Lower lobe of right lung (tissue), 2 donors: ENCODE results near the gene TMBIM6. TPM values are rescaled to one million over a fixed set of nuclear protein-coding genes. Genes with fewer than 3 reads are reported as not detected.
A peak's percentile ranks its signal among the peaks of the same experiment; 100 is the strongest.
"Not testable (repeated sequence)": the region's sequence is repeated elsewhere in the genome, so short reads cannot be mapped to it uniquely, and the experiment has no call there.

ENCODE experiments used
- ATAC-seq, 2 donors: fragments of 200-7000 bp; cut with Tn5 transposase; one replicate each; pipeline ENCODE4 v1.9.1; 2020 to 2022; ENCODE audit warnings: mild to moderate bottlenecking in 2 of 2, moderate library complexity in 2 of 2
- DNase-seq: peaks from one replicate; pipeline ENCODE4 v3.0.0-alpha.2; 2020
- H3K27ac ChIP-seq: fragments of 200-600 bp; one replicate; pipeline ENCODE4 v1.8.0; 2022
- H3K27me3 ChIP-seq: fragments of 200-600 bp; one replicate; pipeline ENCODE4 v1.8.0; 2022; ENCODE audit warnings: low read depth
- H3K36me3 ChIP-seq: fragments of 200-600 bp; one replicate; pipeline ENCODE4 v1.8.0; 2022; ENCODE audit warnings: mild to moderate bottlenecking
- H3K4me1 ChIP-seq: fragments of 200-600 bp; one replicate; pipeline ENCODE4 v1.8.0; 2022
- H3K4me3 ChIP-seq: fragments of 200-600 bp; one replicate; pipeline ENCODE4 v1.8.0; 2022; ENCODE audit warnings: mild to moderate bottlenecking
- H3K9me3 ChIP-seq: fragments of 200-600 bp; one replicate; pipeline ENCODE4 v1.8.0; 2022
- intact Hi-C: fragments of 100-400 bp; cut with DNase I; formaldehyde crosslinking; loops from one replicate; pipeline ENCODE4 v1.11.0; 2022
- total RNA-seq: library from RNA; stranded (reverse); fragmentation: NEBNext Ultra II Directional; extraction: Animal tissue kit (Norgen Biotek cat#: 25700); gene quantifications from one replicate; pipeline ENCODE4 v1.2.1, GENCODE V29; 2021
- TF ChIP-seq, protein P1 (sequence below): fragments of 200-600 bp; IDR thresholded peaks from one replicate; pipeline ENCODE4 v1.8.0; 2022; ENCODE audit warnings: antibody characterized with exemption, mild to moderate bottlenecking
- donor health status: DM: no; HTN: yes; CAD: no; lungs with severe emphysema.

TMBIM6 gene
- total RNA-seq, 1 donor from 2014 or later: 671 TPM

DNA sequence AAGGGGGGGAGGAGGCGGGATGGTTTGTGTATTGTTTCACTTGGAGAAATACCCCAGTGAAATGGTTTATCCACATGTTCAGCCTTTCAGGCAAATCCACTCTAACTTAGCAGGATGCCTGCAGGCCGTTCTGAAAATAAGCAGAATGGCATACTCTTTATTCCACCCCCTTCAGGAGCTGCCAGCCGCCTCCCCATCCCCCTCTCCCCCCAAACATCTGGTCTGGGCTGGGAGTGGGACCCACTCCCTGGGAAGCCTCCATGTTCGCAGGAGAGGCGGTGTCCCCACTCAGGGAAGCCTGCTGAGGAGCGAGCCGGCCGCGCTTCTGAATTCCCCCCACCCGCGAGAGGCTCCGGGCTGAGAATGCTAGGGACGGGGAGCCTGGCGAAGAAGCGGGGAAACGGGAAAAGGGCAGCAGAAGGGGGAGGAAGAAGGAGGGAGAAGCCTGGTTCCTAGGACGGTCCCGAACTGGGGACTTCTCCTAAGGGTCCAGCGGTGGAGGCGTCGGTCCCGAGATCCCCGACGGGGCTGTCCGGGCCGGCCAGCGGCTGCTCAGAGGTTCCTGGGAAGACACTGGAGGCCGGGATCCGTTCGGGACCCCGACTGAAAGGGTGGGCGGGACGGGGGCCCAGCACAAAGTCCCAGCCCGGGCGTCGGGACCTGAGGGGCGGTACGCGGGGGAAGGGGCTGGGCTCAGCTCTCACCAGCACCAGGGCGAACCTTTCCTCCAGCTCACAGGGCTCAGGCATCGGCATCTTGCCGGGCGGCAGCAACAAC, 34.8 kb upstream of the TMBIM6 start:
- Histone ChIP-seq H3K9me3 (no peaks in the 10 kb centered on the region), H3K27me3 (no peaks in the 10 kb centered on the region), H3K4me3 (peak overlapping the region; percentile 78), H3K36me3 (no peaks in the 10 kb centered on the region), H3K4me1 (peaks cover 31% of the 10 kb centered on the region), H3K27ac (peak overlapping the region; percentile 87)
- TF ChIP-seq, protein P1, sequence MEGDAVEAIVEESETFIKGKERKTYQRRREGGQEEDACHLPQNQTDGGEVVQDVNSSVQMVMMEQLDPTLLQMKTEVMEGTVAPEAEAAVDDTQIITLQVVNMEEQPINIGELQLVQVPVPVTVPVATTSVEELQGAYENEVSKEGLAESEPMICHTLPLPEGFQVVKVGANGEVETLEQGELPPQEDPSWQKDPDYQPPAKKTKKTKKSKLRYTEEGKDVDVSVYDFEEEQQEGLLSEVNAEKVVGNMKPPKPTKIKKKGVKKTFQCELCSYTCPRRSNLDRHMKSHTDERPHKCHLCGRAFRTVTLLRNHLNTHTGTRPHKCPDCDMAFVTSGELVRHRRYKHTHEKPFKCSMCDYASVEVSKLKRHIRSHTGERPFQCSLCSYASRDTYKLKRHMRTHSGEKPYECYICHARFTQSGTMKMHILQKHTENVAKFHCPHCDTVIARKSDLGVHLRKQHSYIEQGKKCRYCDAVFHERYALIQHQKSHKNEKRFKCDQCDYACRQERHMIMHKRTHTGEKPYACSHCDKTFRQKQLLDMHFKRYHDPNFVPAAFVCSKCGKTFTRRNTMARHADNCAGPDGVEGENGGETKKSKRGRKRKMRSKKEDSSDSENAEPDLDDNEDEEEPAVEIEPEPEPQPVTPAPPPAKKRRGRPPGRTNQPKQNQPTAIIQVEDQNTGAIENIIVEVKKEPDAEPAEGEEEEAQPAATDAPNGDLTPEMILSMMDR: no peak
- intact Hi-C loops: loop anchor here (5.0 kb wide), 1 partner anchor 64 kb away; no protein-coding TSS in a partner anchor
- peak; percentile 27 to 32 for ATAC-seq
- peak; percentile 55 for DNase-seq

GRCh38 chr12:49707128-49707811, 34.1 kb upstream of the TMBIM6 start, which contains the start of gene FMNL3:
Gene FMNL3 (minus strand): TSS chr12:49707405. CDS start chr12:49707180, 225 bp downstream.
- intact Hi-C loops: loop anchor here (5.0 kb wide), 1 partner anchor 65 kb away; no protein-coding TSS in a partner anchor
- peak within 1 kb of the TSS; percentile 87 for H3K27ac ChIP-seq
- peak; percentile 99 for ATAC-seq

DNA sequence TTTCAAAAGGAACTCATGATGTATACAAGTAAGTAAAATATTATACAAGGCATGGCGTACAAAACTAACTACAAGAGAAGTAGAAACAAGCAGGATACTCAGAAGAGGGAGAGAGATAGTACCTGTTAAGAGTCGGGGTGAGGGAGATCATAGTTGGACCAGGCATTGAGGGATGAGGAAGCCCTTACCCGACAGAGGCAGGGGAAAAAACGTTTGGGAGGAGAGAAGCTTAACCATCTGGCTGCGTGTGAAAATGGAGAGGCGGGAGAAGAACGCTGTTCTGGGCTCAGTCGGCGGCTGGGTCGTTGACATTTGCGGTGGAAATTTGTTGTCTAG, 33.6 kb upstream of the TMBIM6 start:
- Histone ChIP-seq H3K27me3 (no peaks in the 10 kb centered on the region), H3K27ac (no peak overlapping the region), H3K9me3 (no peaks in the 10 kb centered on the region), H3K36me3 (no peaks in the 10 kb centered on the region), H3K4me3 (no peak overlapping the region), H3K4me1 (peaks cover 27% of the 10 kb centered on the region)
- DNase-seq: no peak
- ATAC-seq: no peak
- intact Hi-C loops: loop anchor here (5.0 kb wide), 1 partner anchor 65 kb away; no protein-coding TSS in a partner anchor
- TF ChIP-seq, protein P1: peak; percentile 5

More at GRCh38 chr12:49707128-49707811, 34.1 kb upstream of the TMBIM6 start, which contains the start of gene FMNL3:
- DNase-seq: peak; percentile 99
- peaks cover 31% of the 10 kb centered on the region for H3K4me1 ChIP-seq
- no peaks in the 10 kb centered on the region for H3K27me3 ChIP-seq
- H3K9me3 ChIP-seq: no peaks in the 10 kb centered on the region
- TF ChIP-seq, protein P1: peak; percentile 96
- peak within 1 kb of the TSS; percentile 78 for H3K4me3 ChIP-seq
- no peaks in the 10 kb centered on the region for H3K36me3 ChIP-seq

- H3K4me1 ChIP-seq: peaks cover 16% of the 10 kb centered on the region
- TF ChIP-seq, protein P1: no peak
- no peak overlapping the region for H3K4me3 ChIP-seq
- H3K9me3 ChIP-seq: no peaks in the 10 kb centered on the region
- H3K27me3 ChIP-seq: no peaks in the 10 kb centered on the region
- ATAC-seq (no peak), DNase-seq (no peak)
- H3K36me3 ChIP-seq: no peaks in the 10 kb centered on the region
- intact Hi-C loops: loop anchor here (5.0 kb wide), 1 partner anchor 67 kb away; no protein-coding TSS in a partner anchor
- no peak overlapping the region for H3K27ac ChIP-seq
Observed at GRCh38 chr12:49708851-49709250, 32.5 kb upstream of the TMBIM6 start.

- H3K36me3 ChIP-seq, intact Hi-C loops, H3K27ac ChIP-seq, H3K4me1 ChIP-seq, ATAC-seq, DNase-seq, H3K27me3 ChIP-seq, H3K9me3 ChIP-seq, H3K4me3 ChIP-seq: not testable (repeated sequence)
Observed at GRCh38 chr12:49713952-49714351, 27.4 kb upstream of the TMBIM6 start.
